ENCODE measurements around the gene PID1. TPM values are rescaled to one million over a fixed set of nuclear protein-coding genes. Genes with fewer than 3 reads are reported as not detected.

Gene PID1
- total RNA-seq, 4 donors from 2014 or later, result 15.0 to 64.4 (median 32.5) TPM

GRCh38 chr2:229269146-229269545 lies 1.9 kb downstream of the PID1 start:
- Histone ChIP-seq H3K4me3 (peak overlapping the region in 2 of 4 donors; percentile 83 to 85), H3K9me3 (no peaks in the 10 kb centered on the region), H3K27me3 (no peaks in the 10 kb centered on the region), H3K4me1 (peaks cover 0 to 16% (median 0%) of the 10 kb centered on the region in 4 donors), H3K36me3 (no peaks in the 10 kb centered on the region), H3K27ac (peak overlapping the region in 1 of 4 donors; percentile 36)
- TF ChIP-seq, protein P1, sequence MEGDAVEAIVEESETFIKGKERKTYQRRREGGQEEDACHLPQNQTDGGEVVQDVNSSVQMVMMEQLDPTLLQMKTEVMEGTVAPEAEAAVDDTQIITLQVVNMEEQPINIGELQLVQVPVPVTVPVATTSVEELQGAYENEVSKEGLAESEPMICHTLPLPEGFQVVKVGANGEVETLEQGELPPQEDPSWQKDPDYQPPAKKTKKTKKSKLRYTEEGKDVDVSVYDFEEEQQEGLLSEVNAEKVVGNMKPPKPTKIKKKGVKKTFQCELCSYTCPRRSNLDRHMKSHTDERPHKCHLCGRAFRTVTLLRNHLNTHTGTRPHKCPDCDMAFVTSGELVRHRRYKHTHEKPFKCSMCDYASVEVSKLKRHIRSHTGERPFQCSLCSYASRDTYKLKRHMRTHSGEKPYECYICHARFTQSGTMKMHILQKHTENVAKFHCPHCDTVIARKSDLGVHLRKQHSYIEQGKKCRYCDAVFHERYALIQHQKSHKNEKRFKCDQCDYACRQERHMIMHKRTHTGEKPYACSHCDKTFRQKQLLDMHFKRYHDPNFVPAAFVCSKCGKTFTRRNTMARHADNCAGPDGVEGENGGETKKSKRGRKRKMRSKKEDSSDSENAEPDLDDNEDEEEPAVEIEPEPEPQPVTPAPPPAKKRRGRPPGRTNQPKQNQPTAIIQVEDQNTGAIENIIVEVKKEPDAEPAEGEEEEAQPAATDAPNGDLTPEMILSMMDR (IDR thresholded peaks at IDR 0.05), result no peak
- TF ChIP-seq POLR2A (IDR thresholded peaks at IDR 0.05), result no peak
- DNase-seq, result no peak

- no peak for DNase-seq
- H3K9me3 ChIP-seq, result no peaks in the 10 kb centered on the region
- peak overlapping the region in 2 of 4 donors; percentile 83 to 85 for H3K4me3 ChIP-seq
- peaks cover 0 to 16% (median 0%) of the 10 kb centered on the region in 4 donors for H3K4me1 ChIP-seq
- no peaks in the 10 kb centered on the region for H3K36me3 ChIP-seq
- H3K27ac ChIP-seq, result peak overlapping the region in 2 of 4 donors; percentile 0 to 36
- no peak for TF ChIP-seq POLR2A (IDR thresholded peaks at IDR 0.05)
- H3K27me3 ChIP-seq, result no peaks in the 10 kb centered on the region
Measured at GRCh38 chr2:229268626-229269025, 2.5 kb downstream of the PID1 start.

DNA sequence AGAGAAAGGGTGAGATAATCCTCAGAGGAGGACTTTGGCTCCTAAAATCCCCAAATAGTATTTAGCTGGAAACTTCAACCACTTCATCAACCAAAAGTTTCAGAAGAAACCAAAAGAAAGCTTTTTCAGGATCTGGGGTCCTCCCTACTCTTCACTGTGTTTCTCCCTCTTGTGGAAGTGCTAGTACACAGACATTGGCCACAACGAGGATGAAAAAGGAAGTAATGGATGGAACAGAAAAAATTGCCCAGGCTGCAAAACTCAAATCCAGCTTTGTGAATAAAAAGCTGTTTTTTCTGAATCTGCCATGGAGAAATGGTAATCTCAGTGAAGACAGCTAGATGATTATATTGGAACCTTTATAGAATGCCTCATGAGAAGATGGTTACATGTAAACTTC lies 4.0 kb downstream of the PID1 start:
- Histone ChIP-seq H3K4me3 (peak overlapping the region in 1 of 4 donors; percentile 85), H3K4me1 (peaks cover 0 to 5% (median 0%) of the 10 kb centered on the region in 4 donors), H3K9me3 (no peaks in the 10 kb centered on the region), H3K36me3 (no peaks in the 10 kb centered on the region), H3K27me3 (no peaks in the 10 kb centered on the region), H3K27ac (peak overlapping the region in 1 of 4 donors; percentile 27)
- TF ChIP-seq, protein P1 (IDR thresholded peaks at IDR 0.05), result no peak
- TF ChIP-seq POLR2A (IDR thresholded peaks at IDR 0.05), result no peak
- DNase-seq, result no peak

DNA sequence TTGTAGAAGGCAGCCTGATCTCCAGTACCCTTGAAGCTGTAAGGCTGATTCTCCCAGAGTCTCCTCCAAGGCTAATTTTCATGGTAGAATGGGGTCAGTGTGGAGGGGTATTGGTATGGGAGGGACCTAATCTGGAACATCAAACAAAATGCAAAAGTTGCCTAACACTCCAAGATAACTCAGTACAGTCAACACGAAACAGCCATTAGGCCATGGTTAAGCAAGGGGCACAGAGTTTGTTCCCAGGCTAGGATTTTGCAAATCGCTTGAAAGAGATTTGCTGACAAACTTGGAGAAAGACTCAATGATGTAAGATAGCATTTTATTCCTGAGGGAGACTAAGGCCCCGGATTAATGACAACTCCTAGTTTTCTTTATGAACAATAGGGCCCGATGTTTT lies 5.4 kb downstream of the PID1 start:
- Histone ChIP-seq H3K27ac (peak overlapping the region in 1 of 4 donors; percentile 3), H3K4me3 (peak overlapping the region in 1 of 4 donors; percentile 12), H3K36me3 (peaks cover 0 to 7% (median 0%) of the 10 kb centered on the region in 3 donors), H3K27me3 (no peaks in the 10 kb centered on the region), H3K9me3 (no peaks in the 10 kb centered on the region), H3K4me1 (peaks cover 0 to 5% (median 0%) of the 10 kb centered on the region in 4 donors)
- no peak for TF ChIP-seq POLR2A (IDR thresholded peaks at IDR 0.05)
- TF ChIP-seq, protein P1 (IDR thresholded peaks at IDR 0.05), result no peak
- DNase-seq, result no peak

DNA sequence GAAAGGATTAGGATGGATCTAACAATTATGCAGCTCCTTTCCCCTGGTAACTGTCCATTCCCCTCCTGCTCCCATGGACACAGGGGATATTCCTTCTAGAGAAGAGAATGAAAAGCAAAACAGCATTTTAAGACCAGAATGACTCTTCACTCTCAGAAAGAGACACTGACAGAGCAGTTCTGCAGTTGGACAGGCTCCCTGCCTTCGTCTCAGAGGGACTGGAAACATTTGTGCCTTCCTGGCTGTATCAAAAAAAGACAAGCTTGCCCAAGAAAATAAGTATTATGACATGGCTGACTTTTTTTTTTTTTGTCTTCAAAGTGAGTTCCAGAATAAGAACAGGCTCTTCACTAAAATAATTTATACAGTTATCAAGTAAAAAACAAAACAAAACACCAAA lies 9.5 kb downstream of the PID1 start:
- TF ChIP-seq POLR2A (IDR thresholded peaks at IDR 0.05), result no peak
- TF ChIP-seq, protein P1 (IDR thresholded peaks at IDR 0.05), result no peak
- DNase-seq, result no peak
- no peaks in the 10 kb centered on the region for H3K27me3 ChIP-seq

DNA sequence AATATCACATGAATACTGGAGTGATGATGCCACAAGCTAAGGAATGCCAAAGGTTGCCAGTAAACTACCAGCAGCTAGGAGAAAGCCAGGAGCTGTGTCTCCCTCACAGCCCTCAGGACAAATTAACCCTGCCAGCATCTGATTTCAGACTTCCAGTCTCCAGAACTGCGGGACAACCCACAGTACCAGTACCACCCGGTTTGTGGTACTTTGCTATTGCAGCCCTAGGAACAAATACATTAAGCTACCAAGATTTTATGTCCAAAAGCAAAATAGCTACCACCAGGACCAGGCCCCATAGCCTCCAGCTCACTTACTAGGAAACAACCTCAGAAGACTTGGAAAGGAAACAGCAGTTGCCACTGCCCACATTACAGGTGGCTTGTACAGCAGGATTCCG lies 10.0 kb downstream of the PID1 start:
- Histone ChIP-seq H3K27me3 (no peaks in the 10 kb centered on the region), H3K4me1 (no peaks in the 10 kb centered on the region)
- no peak for TF ChIP-seq POLR2A (IDR thresholded peaks at IDR 0.05)
- TF ChIP-seq, protein P1 (IDR thresholded peaks at IDR 0.05), result no peak

More for the DNA sequence above, 9.5 kb downstream of the PID1 start:
- Histone ChIP-seq H3K9me3 (no peaks in the 10 kb centered on the region), H3K4me1 (no peaks in the 10 kb centered on the region), H3K27ac (no peak overlapping the region), H3K4me3 (no peak overlapping the region), H3K36me3 (peaks cover 0 to 7% (median 0%) of the 10 kb centered on the region in 3 donors)

More for the DNA sequence above, 10.0 kb downstream of the PID1 start:
- Histone ChIP-seq H3K9me3 (no peaks in the 10 kb centered on the region), H3K27ac (no peak overlapping the region), H3K36me3 (peaks cover 0 to 7% (median 0%) of the 10 kb centered on the region in 3 donors), H3K4me3 (no peak overlapping the region)
- no peak for DNase-seq
